Activated CD4-positive, alpha-beta T cell treated with anti-CD3 and anti-CD28 coated beads, Interleukin-2, amount 50 U/mL, for 16 hours (primary cell): Measurements from ENCODE around the gene FLNC.

Experiments
- DNase-seq: peaks from one replicate; pipeline ENCODE4 v3.0.0-alpha.2; 2020

FLNC gene

DNA sequence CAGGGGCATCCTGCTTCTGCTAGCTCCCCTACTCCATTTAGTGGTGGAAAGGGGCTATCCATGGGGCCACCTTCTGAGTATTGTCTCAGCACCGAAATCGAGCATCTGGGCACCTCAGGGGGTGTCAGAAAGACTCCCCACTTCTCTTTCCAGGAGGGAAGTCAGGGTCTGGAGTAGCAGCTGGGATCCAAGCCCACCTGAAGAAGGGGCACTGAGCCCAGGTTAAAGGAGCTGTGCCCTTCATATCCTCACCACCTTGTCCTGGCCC, 2.6 kb downstream of the FLNC start:
- no peak for DNase-seq

DNA sequence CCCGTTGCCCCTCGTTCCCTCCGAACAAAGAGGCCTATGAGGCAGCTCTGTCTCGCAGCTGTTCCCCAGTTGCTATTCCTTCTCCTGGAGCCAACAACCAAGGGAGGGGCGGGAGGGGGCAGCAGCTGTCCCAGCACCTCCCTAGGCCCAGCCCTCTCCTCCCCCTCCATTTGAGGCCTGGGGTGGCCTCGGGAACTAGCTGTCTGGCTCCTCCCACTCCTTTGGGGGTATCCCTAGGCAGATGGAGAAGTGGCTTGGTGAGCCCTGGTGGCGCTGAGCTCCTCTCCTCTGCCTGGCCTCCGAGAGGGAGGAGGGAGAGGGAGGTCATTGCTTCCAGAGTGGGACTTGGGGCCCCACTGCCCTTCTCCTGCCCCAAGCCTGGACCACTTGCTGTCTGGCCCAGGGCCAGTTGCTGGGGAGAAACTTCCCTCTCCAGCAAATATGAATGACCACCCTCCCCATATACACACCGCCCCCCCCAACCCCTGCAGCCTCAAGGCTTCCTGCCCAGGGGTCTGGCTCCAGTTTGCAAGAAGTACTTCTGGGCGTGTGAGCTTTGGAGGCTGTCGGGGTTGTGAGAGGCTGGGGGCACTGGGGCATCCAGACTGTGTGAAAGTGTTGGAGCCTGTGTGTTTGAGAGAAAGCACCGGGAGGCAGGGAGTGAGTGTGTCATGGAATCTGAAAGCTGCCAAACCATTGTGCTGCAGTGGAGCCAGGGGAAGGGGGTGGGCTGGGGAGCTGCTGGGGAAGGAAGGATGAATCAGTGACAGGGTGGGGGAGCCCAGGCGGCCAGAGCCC, 3.1 kb downstream of the FLNC start:
- no peak for DNase-seq

DNA sequence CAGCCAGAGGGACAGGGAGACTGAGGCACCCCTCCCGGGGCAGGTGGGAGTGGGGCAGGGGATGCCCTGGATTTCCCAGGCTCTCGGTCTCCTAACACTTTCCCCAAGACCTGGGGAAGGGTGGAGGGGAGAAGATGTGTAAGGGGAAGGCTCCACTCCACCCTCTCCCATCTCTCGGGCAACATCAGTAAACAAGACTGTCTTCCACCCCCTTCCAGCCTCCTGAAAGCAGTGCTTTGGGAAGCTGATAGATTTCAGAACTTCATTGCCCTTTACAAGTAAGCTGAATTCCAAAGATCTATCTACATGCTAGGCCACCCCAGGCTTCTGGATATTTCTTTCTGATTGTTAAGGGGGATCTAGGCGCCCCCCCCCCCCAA, 3.7 kb downstream of the FLNC start:
- DNase-seq = no peak

DNA sequence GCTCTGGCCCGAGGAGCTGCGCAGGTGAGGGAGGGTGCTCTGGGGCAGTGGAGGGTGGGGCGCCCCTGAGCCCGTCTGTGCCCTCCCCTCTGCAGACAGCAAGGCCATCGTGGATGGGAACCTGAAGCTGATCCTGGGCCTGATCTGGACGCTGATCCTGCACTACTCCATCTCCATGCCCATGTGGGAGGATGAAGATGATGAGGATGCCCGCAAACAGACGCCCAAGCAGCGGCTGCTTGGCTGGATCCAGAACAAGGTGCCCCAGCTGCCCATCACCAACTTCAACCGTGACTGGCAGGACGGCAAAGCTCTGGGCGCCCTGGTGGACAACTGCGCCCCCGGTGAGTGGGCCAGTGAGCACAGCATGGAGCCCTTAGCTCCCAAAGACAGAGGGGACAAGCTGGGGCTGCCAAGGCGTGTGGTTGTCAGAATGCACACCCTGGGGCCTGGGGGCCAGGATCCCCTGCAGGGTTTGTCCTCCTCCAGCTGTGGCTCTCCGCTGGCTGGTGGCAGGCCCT, 5.1 kb downstream of the FLNC start:
- DNase-seq = no peak

DNA sequence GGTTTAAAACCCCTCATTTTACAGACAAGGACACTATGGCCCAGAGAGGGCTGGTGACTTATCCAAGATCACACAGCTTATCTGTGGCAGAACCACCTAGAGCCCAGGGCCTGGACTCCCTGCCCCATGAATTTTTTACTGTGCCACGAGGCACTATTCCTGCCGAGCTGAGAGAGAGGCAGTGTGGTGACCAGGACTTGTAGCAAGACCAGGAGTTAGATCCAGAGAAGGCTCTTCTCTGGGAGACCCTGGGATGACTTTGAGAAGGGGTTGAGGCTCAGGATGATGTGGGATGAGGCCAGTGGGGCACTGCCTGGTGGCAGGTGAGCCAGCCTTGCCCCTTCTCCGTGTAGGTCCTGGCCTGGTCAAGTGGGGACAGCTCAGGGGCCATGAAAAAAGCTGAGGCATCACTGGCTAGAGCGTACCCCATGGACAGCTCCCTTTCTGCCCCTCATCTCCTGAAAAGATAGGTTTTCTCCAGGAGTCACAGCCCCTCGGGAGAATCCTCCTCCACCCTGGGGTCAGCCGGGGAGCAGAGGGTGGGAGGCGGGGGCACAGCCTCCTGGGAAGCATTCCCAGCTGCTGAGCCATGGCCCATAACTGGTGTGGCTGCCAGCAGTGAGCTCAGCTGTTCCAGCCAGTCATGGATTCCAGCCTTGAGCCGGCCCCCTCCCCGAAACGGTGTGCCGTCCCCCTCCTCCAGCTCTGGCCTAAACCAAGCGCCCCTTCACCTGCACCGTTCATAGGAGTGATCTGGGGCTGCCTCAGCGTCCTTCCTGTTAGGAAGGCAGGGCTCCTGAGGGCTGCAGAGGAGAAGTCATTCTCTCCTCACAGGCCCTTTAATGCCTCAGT, 5.8 kb downstream of the FLNC start:
- no peak for DNase-seq

GRCh38 chr7:128836729-128837348, 6.6 kb downstream of the FLNC start:
- no peak for DNase-seq

DNA sequence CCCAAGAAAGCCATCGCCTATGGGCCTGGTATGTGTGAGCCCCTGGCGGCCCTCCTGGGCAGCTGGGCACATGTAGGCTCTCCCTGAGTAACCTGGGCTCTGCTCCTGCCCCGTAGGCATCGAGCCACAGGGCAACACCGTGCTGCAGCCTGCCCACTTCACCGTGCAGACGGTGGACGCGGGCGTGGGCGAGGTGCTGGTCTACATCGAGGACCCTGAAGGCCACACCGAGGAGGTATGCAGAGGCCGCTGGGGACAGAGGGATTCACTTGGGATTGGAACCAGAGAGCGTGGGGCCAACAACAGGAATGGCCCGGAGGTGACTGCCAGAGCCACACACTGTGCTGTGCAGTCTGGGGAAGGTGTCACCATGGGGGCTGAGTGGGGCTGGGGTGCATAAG, 7.3 kb downstream of the FLNC start:
- DNase-seq = no peak

GRCh38 chr7:128838109-128838779, 8.0 kb downstream of the FLNC start:
- DNase-seq = no peak

- DNase-seq = no peak
These were observed 8.9 kb downstream of the FLNC start for GRCh38 chr7:128838981-128839731.

DNA sequence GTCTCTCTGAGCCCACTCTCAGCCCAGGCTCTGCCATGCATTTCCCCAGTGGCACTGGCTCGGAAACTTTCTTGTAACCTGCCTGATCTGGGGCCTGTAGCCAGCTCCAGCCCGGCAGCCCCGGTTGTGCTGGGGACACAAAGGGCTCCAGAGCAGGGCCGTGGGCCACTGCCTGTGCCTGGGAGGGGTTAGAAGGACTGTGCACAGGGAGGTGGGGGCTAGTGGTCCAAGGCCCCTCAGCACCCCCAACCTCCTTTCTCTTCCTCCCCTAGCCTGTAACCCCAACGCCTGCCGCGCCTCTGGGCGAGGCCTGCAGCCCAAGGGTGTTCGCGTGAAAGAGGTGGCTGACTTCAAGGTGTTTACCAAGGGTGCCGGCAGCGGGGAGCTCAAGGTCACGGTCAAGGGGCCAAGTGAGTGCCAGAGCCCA, 9.6 kb downstream of the FLNC start:
- no peak for DNase-seq

- no peak for DNase-seq
These were observed 10.3 kb downstream of the FLNC start for GRCh38 chr7:128840326-128841170.

- no peak for DNase-seq
These were observed 11.0 kb downstream of the FLNC start for GRCh38 chr7:128841171-128841690.

DNA sequence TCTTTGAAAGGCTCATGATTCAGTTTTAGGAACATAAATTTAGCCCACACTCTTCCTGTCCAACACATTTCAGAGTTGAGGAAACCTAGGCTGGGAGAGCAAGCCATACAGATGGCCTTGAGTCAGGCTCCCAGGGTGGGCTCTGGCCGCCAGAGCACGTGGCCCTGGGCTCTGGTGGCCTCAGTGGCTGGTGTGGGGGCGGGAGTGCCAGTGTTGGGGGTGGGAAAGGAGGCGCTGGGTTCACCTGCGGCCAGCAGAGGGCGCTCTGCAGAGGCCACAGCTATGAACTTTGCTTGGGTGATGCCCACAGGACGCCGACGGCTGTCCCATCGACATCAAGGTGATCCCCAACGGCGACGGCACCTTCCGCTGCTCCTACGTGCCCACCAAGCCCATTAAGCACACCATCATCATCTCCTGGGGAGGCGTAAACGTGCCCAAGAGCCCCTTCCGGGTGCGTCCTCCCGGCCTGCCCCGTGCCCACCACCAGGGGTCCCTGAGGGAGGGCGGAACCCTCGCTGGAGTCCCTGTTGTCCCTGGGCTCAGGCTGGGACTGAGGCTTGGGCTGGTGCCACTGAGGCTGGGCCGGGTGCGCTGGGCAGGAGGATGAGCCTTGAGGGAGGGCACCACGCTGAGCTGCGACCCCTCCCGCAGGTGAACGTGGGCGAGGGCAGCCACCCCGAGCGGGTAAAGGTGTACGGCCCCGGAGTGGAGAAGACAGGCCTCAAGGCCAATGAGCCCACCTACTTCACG, 11.9 kb downstream of the FLNC start:
- peak; percentile 59 for DNase-seq

DNA sequence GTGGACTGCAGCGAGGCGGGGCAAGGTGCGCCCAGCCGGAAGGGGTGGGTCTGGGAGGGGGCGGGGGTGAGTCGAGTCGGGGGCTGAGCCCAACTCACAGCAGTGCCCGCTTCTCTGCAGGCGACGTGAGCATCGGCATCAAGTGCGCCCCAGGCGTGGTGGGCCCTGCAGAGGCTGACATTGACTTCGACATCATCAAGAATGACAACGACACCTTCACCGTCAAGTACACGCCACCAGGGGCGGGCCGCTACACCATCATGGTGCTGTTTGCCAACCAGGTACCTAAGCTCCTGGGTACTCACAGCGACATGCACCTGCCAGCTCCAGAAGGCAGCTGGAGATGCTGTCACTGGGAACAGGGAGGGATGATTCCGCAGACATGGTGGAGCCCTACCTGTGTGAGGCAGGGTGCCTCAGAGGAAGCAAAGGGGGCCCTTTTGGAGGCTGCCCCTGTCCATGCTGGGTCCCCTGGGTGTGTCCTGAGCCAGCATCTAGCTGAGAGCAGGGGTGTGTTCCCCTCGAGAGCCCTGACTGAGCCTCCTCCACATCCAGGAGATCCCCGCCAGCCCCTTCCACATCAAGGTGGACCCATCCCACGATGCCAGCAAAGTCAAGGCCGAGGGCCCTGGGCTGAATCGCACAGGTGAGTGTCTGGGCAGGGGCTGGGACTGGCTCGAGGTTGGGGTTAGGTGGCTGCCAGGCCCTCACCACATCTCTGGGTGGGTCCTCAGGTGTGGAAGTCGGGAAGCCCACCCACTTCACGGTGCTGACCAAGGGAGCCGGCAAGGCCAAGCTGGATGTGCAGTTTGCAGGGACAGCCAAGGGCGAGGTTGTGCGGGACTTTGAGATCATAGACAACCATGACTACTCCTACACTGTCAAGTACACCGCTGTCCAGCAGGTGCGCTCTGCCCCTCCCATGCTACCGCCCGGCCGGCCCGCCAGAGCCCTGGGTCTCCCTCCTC, 12.8 kb downstream of the FLNC start:
- DNase-seq = no peak

GRCh38 chr7:128843938-128844621, 13.9 kb downstream of the FLNC start:
- DNase-seq = no peak

GRCh38 chr7:128844777-128845311, 14.6 kb downstream of the FLNC start:
- DNase-seq = no peak

- no peak for DNase-seq
These were observed 15.3 kb downstream of the FLNC start for GRCh38 chr7:128845475-128845874.

- DNase-seq = no peak
These were observed 15.8 kb downstream of the FLNC start for GRCh38 chr7:128845987-128846386.
